ENCODE data around the gene CCNL2. TPM values are rescaled to one million over a fixed set of nuclear protein-coding genes. Genes with fewer than 3 reads are reported as not detected.

CCNL2 gene
- total RNA-seq, 4 donors from 2014 or later = 35.0 to 91.1 (median 43.7) TPM

- ATAC-seq (no peak), DNase-seq (no peak)
- Histone ChIP-seq H3K9me3 (no peaks in the 10 kb centered on the region), H3K4me3 (no peak overlapping the region), H3K4me1 (peaks cover 14 to 46% of the 10 kb centered on the region in 2 donors), H3K27me3 (peaks cover 0 to 24% (median 9%) of the 10 kb centered on the region in 3 donors), H3K36me3 (no peaks in the 10 kb centered on the region), H3K27ac (no peak overlapping the region)
- TF ChIP-seq POLR2A (IDR thresholded peaks at IDR 0.05) = no peak
- TF ChIP-seq CTCF (IDR thresholded peaks at IDR 0.05 in 4 of 5, conservative IDR thresholded peaks at IDR 0.05 in 1 of 5) = no peak
- intact Hi-C loops (cut with DNase I; ENCODE audit: low total_unique reads) (no loop called here), in situ Hi-C loops (cut with MboI; ENCODE audit: low sequenced_read_pairs in 4 of 4) (no loop called here)
These were observed 38.1 kb upstream of the CCNL2 start for GRCh38 chr1:1437033-1437903.

GRCh38 chr1:1436630-1437032 lies 37.5 kb upstream of the CCNL2 start:
- H3K4me3 ChIP-seq = peak overlapping the region in 3 of 4 donors; percentile 41 to 56 (median 50)
- H3K27ac ChIP-seq = no peak overlapping the region

GRCh38 chr1:1435911-1436629 lies 36.9 kb upstream of the CCNL2 start:
- DNase-seq (no peak), ATAC-seq (no peak)
- no peaks in the 10 kb centered on the region for H3K36me3 ChIP-seq
- intact Hi-C loops (cut with DNase I; ENCODE audit: low total_unique reads) = no loop called here
- peaks cover 0 to 24% (median 9%) of the 10 kb centered on the region in 3 donors for H3K27me3 ChIP-seq
- in situ Hi-C loops (cut with MboI; ENCODE audit: low sequenced_read_pairs in 4 of 4) = no loop called here
- H3K9me3 ChIP-seq = no peaks in the 10 kb centered on the region
- H3K27ac ChIP-seq = peak overlapping the region in 2 of 4 donors; percentile 9 to 19
- peaks cover 20 to 56% of the 10 kb centered on the region in 2 donors for H3K4me1 ChIP-seq
- TF ChIP-seq CTCF (IDR thresholded peaks at IDR 0.05 in 4 of 5, conservative IDR thresholded peaks at IDR 0.05 in 1 of 5) (no peak), POLR2A (IDR thresholded peaks at IDR 0.05) (no peak)
- peak overlapping the region; percentile 30 to 56 (median 46) for H3K4me3 ChIP-seq

More at GRCh38 chr1:1436630-1437032, 37.5 kb upstream of the CCNL2 start:
- in situ Hi-C loops (cut with MboI; ENCODE audit: low sequenced_read_pairs in 4 of 4) = no loop called here
- no peak for ATAC-seq
- DNase-seq = no peak
- Histone ChIP-seq H3K9me3 (no peaks in the 10 kb centered on the region), H3K4me1 (peaks cover 14 to 52% of the 10 kb centered on the region in 2 donors), H3K27me3 (peaks cover 0 to 24% (median 9%) of the 10 kb centered on the region in 3 donors), H3K36me3 (no peaks in the 10 kb centered on the region)
- intact Hi-C loops (cut with DNase I; ENCODE audit: low total_unique reads) = no loop called here
- TF ChIP-seq POLR2A (IDR thresholded peaks at IDR 0.05) (no peak), CTCF (IDR thresholded peaks at IDR 0.05 in 4 of 5, conservative IDR thresholded peaks at IDR 0.05 in 1 of 5) (no peak)

- H3K4me1 ChIP-seq = peaks cover 23 to 57% of the 10 kb centered on the region in 2 donors
- intact Hi-C loops (cut with DNase I; ENCODE audit: low total_unique reads) (no loop called here), in situ Hi-C loops (cut with MboI; ENCODE audit: low sequenced_read_pairs in 4 of 4) (no loop called here)
- peaks cover 0 to 24% (median 9%) of the 10 kb centered on the region in 3 donors for H3K27me3 ChIP-seq
- no peaks in the 10 kb centered on the region for H3K36me3 ChIP-seq
- no peaks in the 10 kb centered on the region for H3K9me3 ChIP-seq
- TF ChIP-seq POLR2A (IDR thresholded peaks at IDR 0.05) (no peak), CTCF (IDR thresholded peaks at IDR 0.05 in 4 of 5, conservative IDR thresholded peaks at IDR 0.05 in 1 of 5) (no peak)
- peak within 1 kb of the TSS; percentile 76 to 81 (median 78) for H3K27ac ChIP-seq
- DNase-seq = peak in 1 of 2 donors; percentile 39
- H3K4me3 ChIP-seq = peak within 1 kb of the TSS; percentile 44 to 62 (median 53)
- peak; percentile 56 to 62 for ATAC-seq
These were observed 36.2 kb upstream of the CCNL2 start, which contains the start of gene VWA1 for GRCh38 chr1:1435106-1435903. Gene VWA1 (plus strand): TSS chr1:1435690. CDS start chr1:1435749, 59 bp downstream.
